Dedifferentiated amniotic fluid mesenchymal stem cell (primary cell): ENCODE measurements around the gene ANTXR2.
"Not testable (repeated sequence)": the region's sequence is repeated elsewhere in the genome, so short reads cannot be mapped to it uniquely, and the experiment has no call there.

ENCODE experiments used
- DNase-seq: peaks from one replicate; pipeline ENCODE4 v3.0.0-alpha.2; 2016; ENCODE audit errors: extremely low spot score

Gene ANTXR2

DNA sequence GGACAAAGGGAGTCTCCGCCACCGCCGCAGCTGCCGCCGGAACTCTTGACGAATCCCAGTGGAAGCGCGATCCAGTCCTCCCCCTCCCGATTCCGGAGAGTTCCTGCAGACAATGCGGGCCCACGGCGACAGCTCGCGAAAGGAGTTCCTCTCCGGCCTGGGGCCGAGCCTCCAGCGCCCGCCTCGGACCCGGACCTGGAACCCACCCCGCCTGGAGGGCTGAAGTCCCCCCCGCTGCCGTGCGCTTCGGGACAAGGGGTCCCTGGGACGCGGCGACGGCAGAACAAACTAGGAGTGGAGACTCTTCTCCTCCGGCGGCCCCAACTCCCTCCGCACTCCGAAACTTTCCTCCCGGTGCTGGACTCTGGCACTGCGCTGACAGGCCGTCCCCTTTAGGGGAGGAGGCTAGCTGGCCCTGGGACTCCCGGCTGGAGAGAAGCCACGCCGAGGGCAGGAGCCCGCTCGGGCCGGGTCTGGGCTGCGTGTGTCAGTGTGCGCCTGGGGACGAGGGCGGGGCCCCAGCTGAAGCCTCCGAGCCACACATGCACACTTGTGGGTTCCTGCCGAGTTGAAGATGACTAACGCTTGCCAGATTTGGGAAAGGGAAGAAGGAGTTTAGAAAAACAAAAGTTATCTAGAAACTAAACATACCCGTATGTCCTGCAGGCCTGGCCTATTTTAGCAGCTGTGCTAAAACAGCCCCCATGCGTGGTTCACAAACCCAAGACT, at the start of gene ANTXR2:
Gene ANTXR2 (minus strand): TSS at position 486 of the 729 bp plus-strand sequence. CDS start 669 bp downstream, outside the sequence.
- peak; percentile 94 for DNase-seq

DNA sequence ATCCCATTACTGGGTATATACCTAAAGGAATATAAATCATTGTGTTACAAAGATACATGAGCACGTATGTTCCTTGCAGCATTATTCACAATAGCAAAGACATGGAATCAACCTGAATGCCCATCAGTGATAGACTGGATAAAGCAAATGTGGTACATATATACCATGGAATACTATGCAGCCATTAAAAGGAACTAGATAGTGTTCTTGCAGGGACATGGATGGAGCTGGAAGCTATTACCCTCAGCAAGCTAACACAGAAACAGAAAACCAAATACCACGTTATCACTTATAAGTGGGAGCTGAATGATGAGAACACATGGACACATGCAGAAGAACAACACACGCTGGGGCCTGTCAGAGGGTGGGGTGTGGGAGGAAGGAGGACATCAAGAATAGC, 48.8 kb upstream of the ANTXR2 start:
- DNase-seq: not testable (repeated sequence)

DNA sequence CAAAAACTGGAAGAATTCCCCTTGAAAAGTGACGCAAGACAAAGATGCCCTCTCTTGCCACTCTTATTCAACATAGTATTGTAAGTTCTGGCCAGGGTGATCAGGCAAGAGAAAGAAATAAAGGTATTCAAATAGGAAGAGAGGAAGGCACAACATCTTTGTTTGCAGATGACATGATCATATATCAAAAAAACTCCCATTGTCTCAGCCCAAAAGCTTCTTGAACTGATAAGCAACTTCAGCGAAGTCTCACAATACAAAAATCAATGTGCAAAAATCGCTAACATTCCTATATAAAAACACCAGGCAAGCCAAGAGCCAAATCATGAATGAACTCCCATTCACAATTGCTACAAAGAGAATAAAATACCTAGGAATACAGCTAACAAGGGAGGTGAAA, 46.6 kb upstream of the ANTXR2 start:
- not testable (repeated sequence) for DNase-seq

DNA sequence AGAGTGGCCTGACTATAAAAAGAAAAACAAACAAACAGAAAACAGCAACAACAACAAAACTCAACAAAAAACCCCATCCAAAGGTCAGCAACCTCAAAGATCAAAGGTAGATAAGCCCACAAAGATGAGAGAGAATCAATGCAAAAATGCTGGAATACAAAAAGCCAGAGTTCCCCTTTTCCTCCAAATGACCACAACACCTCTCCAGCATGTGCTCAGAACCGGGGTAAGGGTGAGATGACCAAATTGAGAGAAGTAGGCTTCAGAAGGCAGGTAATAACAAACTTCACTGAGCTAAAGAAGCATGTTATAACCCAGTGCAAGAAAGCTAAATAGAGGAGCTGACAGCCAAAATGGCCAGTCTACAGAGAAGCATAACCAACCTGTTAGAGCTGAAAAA, 43.5 kb upstream of the ANTXR2 start:
- DNase-seq: no peak

DNA sequence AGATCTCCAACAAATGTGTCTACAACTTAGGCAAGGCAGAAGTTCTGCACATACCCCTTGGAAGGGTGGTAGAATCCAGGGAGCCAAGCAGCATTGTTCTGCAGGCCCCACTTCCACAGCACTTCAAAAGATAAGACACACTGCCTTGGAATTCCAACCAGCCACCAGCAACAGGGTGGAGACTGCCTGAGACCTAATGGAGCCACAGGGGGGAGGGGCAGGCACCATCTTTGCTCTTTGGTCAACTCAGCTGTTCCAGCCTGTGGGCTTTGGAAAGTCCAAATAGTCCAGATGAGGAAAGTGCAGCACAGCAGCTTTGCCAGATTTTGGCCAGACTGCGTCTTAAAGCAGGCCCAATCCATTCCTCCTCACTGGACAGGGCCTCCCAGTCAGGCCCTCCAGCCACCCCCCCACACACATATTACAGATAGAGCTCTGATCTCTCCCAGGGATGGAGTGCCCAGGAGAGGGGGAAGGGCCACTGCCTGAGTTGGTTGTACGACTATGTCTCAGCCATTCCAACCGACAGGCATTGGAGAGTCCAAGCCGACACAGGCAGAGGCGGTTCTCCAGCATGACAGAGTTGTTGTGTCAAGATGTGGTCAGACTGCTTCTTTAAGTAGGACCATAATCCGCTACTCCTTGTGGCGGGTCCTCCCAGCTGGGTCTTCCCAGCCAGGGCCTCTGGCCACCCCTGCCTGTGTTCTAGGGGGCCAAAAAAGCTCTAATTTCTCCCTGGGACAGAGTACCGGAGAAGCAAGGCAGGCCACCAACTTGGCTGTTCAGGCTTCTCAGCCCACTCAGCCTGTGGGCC, 42.5 kb upstream of the ANTXR2 start:
- no peak for DNase-seq

DNA sequence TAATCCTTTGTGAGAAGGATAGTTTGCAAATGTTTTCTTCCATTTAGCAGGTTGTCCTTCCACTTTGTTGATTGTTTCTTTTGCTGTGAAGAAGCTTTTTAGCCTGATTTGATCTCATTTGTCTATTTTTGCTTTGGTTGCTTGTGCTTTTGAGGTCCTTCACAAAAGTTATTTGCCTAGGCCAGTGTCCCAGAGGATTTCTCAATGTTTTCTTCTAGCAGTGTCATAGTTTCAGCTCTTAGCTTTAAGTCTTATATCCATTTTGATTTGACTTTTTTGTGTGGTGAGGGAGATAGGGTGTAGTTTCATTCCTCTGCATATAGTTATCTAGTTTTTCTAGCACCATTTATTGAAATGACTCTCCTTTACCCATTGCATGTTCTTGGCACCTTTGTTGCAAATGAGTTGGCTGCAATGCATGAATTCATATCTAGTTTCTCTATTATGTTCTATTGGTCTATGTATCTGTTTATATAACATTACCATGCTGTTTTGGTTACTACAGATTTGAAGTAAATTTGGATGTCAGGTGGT, 41.8 kb upstream of the ANTXR2 start:
- DNase-seq: no peak

DNA sequence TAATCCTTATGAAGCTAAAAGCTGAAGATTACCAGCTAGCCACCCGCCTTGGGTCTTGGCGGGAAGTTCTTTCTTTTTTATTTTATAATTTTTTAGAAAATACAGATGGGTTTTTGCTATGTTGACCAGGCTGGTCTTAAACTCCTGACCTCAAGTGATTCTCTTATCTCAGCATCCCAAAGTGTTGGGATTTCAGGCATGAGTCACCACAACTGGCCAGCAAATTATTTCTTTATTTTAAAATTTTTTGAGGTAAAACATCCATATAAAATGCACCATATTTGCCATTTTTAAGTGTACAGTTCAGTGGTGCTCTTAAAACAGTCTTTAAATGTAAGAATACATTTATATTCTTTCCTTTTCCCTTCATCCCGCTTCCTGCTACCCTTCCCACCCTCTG, 40.6 kb upstream of the ANTXR2 start:
- DNase-seq: no peak

DNA sequence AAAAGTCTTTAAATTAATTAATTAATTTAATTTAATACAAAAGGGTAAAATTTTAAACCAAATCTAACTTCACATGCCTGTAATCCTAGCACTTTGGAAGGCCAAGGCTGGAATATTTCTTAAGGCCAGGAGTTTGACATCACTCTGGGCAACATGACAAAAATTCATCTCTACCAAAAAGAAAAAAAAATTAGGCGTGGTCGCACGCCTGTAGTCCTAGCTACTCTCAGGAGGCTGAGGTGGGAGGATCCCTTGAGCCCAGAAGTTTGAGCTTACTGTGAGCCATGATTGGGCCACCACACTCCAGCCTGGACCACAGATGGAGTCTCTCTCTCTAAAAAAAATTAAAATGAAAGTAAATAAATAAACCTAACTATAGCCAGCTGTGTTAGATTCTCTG, 39.2 kb upstream of the ANTXR2 start:
- DNase-seq: peak; percentile 75

DNA sequence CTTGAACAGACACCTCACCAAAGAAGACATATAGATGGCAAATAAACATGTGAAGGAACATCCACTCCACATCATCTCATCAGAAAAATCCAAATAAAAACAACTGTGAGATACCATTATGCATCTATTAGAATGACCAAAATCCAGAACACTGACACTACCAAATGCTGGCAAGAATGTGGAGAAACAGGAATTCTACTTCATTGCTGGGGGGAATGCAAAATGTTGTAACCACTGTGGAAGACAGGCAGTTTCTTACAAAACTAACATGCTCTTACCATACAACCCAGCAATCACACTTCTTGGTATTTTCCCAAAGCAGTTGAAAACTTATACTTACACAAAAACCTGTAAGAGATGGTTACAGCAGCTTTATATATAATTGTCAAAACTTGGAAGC, 38.2 kb upstream of the ANTXR2 start:
- DNase-seq: no peak

DNA sequence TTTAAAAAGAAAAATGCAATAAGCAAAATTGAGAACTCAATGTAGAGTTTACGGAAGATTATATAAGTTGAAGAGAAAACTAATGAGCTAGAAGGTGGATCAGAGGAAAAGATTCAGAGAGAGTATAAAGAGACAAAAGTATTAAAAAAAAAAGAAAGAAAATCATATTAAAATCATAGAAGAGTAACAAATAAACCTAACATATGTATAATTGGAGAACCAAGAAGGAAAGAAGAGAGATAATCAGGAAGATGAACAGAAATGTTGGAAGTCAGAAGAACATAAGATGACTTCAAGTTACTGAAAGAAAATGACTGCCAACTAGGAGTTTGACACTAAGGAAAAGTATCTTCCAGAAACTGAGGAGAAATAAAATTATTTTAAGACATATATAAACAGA, 34.3 kb upstream of the ANTXR2 start:
- DNase-seq: no peak

DNA sequence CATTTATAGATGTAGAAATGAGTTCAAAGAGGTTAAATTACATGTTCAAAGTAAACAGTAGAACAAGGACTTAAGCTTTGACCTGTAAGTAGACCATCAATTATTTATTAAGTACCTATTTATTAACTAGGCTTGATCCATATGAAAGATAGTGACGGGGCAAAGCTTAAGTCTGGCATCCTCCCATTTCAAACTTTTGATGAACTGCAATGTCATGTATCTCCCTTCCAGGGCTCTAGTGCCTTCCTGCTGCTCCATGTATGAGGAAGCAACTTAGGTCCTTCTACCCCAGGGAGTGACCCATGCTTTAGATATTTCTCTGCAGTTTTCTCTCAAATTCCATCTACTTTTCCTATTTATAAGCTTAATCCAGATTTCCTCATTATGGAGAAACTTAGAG, 31.9 kb upstream of the ANTXR2 start:
- no peak for DNase-seq

DNA sequence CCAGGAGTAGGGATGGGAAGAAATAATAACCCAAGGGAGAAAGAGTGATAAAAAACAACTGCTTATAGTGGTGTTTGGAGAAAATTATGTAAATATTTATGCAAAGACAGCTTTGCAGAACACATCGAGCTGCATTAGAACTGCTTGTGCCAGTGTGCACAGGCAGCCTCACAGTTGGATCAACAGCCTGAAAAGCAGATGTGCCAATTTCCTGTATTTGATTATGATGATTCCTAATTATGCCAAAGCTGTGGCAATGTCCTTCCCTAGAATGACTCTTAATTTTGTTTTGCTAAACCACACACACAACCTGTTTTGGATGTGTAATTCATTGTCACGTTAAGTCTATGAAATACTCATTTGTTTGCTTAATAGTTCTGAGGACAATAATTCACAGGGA, 30.6 kb upstream of the ANTXR2 start:
- no peak for DNase-seq

DNA sequence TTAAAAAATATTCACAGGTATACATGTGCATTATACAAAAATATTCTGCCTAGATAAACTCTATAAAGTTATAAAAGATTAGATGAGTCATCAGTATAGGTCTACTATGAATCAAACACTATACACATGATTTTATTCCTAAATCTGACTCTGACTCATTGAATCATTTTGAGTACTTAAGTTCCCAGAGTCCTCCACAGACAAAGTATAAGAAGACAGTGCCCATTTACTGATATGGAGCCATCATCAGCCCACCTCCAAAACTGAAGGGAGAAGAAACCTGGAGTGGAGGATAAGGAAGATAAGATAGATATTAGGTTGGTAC, 28.7 kb upstream of the ANTXR2 start:
- DNase-seq: no peak

DNA sequence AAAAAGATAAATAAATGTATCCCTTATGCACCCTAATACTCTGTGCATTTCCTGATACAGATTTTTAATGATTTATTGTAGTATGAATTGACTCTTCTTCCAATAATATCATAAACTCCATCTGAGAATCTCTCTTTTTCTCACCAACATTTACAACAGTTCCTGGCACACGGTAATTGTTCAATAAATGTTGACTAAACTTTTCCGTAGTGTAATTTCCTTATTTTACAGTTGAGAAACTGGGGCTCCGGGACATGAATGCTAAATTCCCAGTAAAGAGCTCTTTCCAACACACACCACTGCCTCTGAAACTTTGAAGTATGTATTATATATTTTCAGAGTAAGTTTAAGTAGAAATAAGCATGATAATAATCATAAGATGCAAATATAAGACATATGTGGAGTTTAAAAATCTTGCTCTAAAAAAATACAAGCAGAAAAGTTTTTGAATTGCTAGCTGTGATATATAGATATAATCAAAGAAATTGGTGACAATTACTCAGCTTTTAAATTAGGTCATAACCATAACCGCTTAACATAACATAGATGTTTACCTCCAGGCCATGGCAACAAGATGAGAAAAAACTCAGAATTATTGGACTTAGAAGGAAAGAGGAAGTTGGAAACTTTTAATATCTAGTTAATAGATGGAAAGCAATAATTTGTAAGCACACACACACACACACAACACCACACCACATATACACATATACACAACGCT, 28.2 kb upstream of the ANTXR2 start:
- no peak for DNase-seq

DNA sequence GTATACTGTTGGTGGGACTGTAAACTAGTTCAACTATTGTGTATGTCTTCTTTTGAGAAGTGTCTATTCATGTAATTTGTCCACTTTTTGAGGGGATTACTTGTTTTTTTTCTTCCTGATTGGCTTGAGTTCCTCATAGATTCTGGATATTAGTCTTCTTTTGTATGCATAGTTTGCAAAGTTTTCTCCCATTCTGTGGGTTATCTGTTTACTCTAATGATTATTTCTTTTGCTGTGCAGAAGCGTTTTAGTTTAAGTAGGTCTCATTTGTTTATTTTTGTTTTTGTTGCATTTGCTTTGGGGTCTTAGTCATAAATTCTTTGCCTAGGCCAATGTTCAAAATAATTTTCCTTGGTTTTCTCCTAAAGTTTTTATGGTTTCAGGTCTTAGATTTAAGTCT, 26.6 kb upstream of the ANTXR2 start:
- DNase-seq: no peak

DNA sequence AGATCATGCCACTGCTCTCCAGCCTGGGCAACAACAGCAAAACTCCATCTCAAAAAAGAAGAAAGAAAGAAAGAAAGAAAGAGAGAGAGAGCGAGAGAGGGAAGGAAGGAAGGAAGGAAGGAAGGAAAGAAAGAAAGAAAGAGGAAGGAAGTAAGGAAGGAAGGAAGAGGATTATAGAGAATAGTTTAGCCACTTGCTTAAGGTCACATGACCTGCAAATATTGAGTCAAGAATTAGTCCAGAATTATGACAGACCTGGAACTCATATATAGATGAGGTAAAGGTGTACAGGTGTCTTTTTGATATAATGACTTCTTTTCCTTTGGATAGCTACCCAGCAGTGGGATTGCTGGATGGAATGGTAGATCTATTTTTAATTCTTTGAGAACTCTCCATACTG, 25.6 kb upstream of the ANTXR2 start:
- no peak for DNase-seq

DNA sequence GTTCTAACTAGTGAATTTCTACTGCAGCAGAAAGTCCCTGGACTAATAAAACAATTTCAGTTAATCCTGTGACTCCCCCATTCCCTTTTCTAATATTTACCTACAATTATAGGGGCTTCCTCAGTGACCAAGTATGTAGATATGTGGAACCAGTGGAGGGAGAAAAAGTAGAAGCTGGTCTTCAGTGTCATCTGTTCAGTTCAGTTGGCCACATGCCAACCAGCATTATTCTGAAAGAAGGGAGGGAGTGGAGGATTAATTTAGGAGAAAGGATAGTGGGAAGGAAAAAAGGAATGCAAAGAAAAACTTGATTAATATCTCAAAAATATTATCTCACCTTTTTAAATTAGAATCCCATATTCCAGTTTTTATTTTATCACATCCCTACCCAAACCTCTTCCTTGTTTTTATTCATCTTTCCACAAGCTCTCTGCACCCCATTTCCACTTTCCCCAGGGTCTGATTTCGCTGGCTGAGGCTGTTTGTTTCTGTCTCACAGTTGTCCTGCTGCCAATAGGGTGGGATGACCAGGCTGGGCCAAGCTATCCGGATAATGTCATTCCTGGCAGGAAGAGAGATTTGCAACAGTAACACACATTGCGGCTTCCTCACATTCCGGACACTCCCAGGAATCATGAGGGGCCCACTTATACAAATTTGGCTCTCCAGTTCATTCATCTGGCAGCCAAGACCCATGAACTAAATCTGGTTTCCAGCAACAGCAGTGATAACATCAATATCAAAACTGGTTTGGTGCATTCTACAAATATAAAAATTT, 24.6 kb upstream of the ANTXR2 start:
- peak; percentile 62 for DNase-seq

DNA sequence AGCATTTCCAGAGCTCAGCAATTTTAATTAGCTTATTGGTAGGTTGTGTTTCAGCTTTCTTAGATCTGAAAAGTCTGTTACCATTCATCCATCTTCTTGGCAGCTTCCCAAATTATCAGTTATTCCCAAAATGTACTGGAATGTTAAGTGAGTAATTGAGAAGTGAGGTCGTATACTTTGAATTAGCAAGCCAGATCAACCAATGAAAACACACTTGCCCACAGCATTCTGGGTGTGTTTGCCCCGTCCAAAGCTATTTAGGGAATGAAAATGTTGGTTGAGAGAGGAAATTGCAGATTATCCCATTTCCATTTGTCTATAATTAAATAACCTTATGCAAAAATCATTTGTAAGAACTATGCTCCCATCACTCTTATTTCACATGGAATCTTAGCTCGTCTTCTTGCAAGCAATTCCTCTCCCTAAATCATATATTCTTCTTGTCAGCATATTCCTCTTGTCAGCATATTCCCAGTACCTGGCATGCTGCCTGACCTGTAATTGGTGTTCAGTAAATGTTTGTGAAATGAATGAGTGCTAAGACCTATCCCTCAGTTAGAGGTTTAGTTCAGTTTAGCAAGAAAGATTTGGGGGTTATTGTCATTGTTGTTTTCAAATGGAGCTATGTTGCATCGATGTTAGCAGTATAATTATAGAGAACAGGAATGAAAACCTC, 23.3 kb upstream of the ANTXR2 start:
- no peak for DNase-seq

DNA sequence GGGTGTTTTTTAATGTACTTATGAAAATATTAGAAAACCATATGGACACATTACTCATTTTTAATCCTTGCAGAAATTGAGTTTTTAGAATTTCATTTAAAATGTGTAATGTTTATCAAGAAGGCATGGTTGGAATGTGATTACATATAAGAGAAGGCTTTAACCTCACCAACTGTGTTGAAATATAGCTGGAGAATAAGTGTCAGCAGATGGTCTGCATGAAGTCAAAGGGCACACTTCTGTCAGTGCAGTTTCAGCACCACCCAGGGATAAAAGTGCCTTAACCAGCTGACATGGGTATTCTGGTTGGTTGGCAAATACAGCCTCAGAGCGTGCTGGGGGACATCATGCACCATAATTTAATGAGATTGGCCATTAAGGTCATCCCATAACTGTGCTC, 21.2 kb upstream of the ANTXR2 start:
- no peak for DNase-seq

DNA sequence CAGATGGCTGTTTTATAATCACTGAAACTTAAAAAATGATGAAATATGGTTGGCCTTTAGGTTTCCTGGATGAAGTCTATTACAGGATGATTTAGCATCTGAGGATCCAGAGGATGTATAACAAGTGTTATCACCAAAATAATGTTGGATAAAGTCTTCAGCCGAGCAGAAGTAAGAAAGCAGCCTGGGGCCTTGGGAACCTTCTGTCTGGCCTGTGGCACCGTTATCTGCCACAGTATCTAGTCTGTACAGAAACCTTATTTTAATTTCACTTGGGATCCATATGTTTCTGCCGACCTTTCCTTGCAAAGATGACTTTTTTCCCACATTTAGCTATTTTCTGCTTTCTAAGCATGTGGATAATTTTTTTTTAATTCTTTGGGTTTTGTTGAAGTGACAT, 20.5 kb upstream of the ANTXR2 start:
- no peak for DNase-seq

DNA sequence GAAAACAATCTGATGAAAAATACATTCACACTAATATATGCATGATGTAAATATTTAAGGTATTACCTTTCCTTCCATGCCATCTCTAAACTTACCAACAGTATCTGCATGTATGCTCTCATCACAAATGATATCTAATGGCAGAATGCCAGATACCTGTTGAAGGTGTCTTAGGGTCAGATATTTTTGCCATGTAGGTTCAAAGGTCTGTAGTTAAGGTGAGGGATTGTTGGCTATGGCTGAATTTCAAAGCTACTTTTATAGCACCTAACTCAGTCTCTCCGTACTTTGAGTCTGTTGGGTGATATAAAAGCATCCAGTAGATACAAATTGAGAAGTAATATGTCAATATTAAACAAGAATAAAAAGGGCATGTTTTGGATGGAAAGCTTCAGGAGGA, 19.8 kb upstream of the ANTXR2 start:
- no peak for DNase-seq
